ENCODE data around the gene CPSF4. TPM values are rescaled to one million over a fixed set of nuclear protein-coding genes. Genes with fewer than 3 reads are reported as not detected.

CPSF4 gene
- total RNA-seq, 6 donors from 2014 or later = 23.0 to 49.2 (median 33.1) TPM

- Histone ChIP-seq H3K27ac (peak overlapping the region; percentile 79 to 92 (median 89)), H3K9me3 (no peaks in the 10 kb centered on the region), H3K4me3 (peak overlapping the region; percentile 69 to 95 (median 82)), H3K4me1 (peaks cover 15 to 50% (median 23%) of the 10 kb centered on the region in 4 donors), H3K27me3 (no peaks in the 10 kb centered on the region), H3K36me3 (peaks cover 0 to 13% (median 5%) of the 10 kb centered on the region in 4 donors)
- DNase-seq (no peak), ATAC-seq (ENCODE audit: low FRiP score in 2 of 2) (no peak)
- 6 to 19% methylated on average over 5 to 9 of the region's 9 CpGs for WGBS, 2 donors
- TF ChIP-seq CTCF (IDR thresholded peaks at IDR 0.05) = no peak
- TF ChIP-seq EP300 (IDR thresholded peaks at IDR 0.05) = no peak
- no peak for TF ChIP-seq POLR2A (IDR thresholded peaks at IDR 0.05)
- TF ChIP-seq POLR2AphosphoS5 (IDR thresholded peaks at IDR 0.05) = no peak
Observed at GRCh38 chr7:99465421-99465768, 26.7 kb downstream of the CPSF4 start.

- H3K36me3 ChIP-seq = peaks cover 0 to 6% (median 4%) of the 10 kb centered on the region in 4 donors
- 78 to 88% methylated on average over 11 to 29 of the region's 29 CpGs for WGBS, 2 donors
- no peaks in the 10 kb centered on the region for H3K27me3 ChIP-seq
- H3K27ac ChIP-seq = no peak overlapping the region
- H3K9me3 ChIP-seq = no peaks in the 10 kb centered on the region
- peak in 1 of 2 donors; percentile 80 for DNase-seq
- peaks cover 19 to 44% (median 23%) of the 10 kb centered on the region in 4 donors for H3K4me1 ChIP-seq
- TF ChIP-seq POLR2AphosphoS5 (IDR thresholded peaks at IDR 0.05) (no peak), CTCF (IDR thresholded peaks at IDR 0.05) (no peak), POLR2A (IDR thresholded peaks at IDR 0.05) (no peak), EP300 (IDR thresholded peaks at IDR 0.05) (no peak)
- no peak for ATAC-seq (ENCODE audit: low FRiP score in 2 of 2)
- no peak overlapping the region for H3K4me3 ChIP-seq
Observed at GRCh38 chr7:99468336-99468918, 29.7 kb downstream of the CPSF4 start.

GRCh38 chr7:99469381-99470065 lies 30.8 kb downstream of the CPSF4 start:
- WGBS, 2 donors = 45 to 49% methylated on average over 23 of the region's 23 CpGs
- TF ChIP-seq EP300 (IDR thresholded peaks at IDR 0.05) (no peak), CTCF (IDR thresholded peaks at IDR 0.05) (no peak), POLR2A (IDR thresholded peaks at IDR 0.05) (no peak)
- H3K27ac ChIP-seq = no peak overlapping the region
- H3K36me3 ChIP-seq = no peaks in the 10 kb centered on the region
- no peak for DNase-seq
- peaks cover 19 to 40% (median 20%) of the 10 kb centered on the region in 4 donors for H3K4me1 ChIP-seq
- H3K9me3 ChIP-seq = no peaks in the 10 kb centered on the region
- H3K27me3 ChIP-seq = no peaks in the 10 kb centered on the region
- ATAC-seq (ENCODE audit: low FRiP score in 2 of 2) = no peak
- no peak overlapping the region for H3K4me3 ChIP-seq

GRCh38 chr7:99472561-99473314 lies 34.0 kb downstream of the CPSF4 start, which contains the start of gene ZNF789:
Gene ZNF789, plus strand, starts transcription at chr7:99472890. Its CDS starts 3,567 bp downstream, at chr7:99476457.
- ATAC-seq (ENCODE audit: low FRiP score in 2 of 2) (peak; percentile 99 to 100), DNase-seq (peak; percentile 99)
- Histone ChIP-seq H3K36me3 (no peaks in the 10 kb centered on the region), H3K9me3 (no peaks in the 10 kb centered on the region), H3K4me3 (peak within 1 kb of the TSS; percentile 63 to 90 (median 82)), H3K27ac (peak within 1 kb of the TSS; percentile 77 to 91 (median 86)), H3K27me3 (no peaks in the 10 kb centered on the region), H3K4me1 (peaks cover 9 to 33% (median 10%) of the 10 kb centered on the region in 4 donors)
- WGBS, 2 donors = 1% methylated on average over 18 to 42 of the region's 56 CpGs
- TF ChIP-seq POLR2AphosphoS5 (IDR thresholded peaks at IDR 0.05) (peak in 1 of 2 donors; percentile 64), EP300 (IDR thresholded peaks at IDR 0.05) (no peak), POLR2A (IDR thresholded peaks at IDR 0.05) (peak in 2 of 4 donors; percentile 39 to 65), CTCF (IDR thresholded peaks at IDR 0.05) (peak in 1 of 6 experiments; percentile 21)
